HG02840 (cell line): ENCODE data around the gene PPP1CA.

Experiments
- ATAC-seq: cut with Tn5 transposase; IDR thresholded peaks from one replicate; pipeline ENCODE4 v1.9.1; 2021; ENCODE audit warnings: mild to moderate bottlenecking, moderate library complexity, moderate number of reproducible peaks; ENCODE audit not compliant: unreplicated experiment, low FRiP score

Gene PPP1CA

DNA sequence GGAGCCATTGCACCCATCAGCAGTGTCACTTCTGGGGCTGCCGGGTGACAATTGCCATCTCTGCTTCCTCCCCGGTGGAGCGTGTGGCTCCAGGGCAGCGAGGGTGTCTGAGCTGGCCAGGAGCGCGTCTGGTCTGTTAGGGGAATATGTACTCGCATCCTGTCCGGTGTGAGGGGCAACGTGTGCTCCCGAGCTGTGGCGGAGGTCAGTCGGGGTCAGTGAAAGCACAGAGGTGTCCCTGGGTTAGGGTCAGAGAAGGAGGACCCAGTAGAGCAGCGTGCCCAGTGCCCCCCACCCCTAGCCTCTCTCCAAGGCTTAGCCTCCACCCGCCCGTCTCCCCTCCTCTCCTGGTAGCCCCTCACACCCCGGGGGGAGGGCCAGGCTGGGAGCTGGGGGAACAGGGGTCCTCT, 29.7 kb downstream of the PPP1CA start:
- ATAC-seq = no peak

DNA sequence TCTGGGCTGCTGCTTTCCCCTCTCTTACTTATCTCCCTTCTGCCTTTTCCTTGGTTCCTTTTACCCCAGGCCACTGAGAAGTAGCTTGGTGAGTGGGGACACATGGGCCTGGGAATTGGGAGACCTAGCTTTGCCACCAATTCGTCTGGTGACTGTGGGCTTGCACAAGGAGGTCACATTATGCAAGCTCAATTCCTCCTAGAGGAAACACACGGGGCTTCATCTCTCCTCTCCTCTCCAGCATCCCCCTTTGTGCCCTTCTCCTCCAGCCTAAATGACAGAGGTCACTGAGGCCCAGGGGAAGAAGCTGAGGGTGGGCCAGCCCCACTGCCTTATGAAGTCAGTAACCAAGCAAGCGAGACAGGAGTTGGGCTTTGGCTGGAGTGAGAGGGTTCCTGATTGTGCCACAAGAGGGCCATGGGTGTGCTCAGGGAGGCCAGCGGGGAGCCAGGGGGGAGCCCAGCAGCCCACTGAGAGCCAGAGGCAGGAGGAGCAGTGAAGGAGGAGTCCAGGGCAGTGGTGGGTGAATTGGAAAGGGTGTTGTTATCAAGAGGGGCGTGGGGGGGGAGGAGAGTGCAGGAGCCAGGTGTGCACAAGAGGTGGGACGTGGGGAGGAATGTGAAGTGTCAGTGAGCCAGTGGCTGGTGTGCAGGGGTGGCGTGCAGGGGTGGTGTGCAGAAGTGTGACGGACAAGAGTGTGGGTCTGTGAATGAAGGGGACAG, 30.3 kb downstream of the PPP1CA start:
- ATAC-seq = no peak

DNA sequence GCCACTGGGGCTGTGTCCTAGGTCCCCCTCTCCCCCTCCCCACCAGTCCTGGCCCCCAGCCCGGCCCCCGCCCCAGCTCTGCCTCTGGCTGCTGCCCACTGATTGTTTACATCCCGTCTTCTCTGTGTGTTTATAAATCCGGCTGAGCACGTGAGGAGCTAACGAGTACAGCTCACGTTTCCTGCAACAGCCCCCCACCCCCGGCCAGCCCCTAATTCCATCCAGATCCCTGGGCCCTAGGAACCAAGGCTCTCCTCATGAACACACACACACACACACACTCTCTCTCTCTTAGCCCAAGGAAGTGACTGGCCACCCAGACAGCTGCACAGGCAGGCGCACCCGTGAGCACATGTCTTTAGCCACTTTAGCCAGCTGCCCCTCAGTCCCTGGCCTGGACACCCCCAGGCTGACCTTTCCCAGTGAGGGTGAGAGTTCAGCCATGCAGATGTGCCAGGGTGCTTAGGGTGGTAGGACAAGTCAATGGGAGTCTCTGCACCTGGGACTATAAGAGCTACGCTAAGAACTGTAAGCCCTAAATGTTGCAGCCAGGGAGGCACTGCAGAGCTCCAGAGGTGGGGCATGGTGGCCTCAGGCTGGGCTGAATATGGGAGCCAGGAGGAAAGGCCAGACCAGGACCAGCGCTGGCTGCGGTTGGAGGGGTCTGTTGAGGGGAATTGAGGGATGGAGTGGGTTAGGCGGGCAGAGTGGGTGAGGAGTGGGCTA, 31.1 kb downstream of the PPP1CA start:
- no peak for ATAC-seq

DNA sequence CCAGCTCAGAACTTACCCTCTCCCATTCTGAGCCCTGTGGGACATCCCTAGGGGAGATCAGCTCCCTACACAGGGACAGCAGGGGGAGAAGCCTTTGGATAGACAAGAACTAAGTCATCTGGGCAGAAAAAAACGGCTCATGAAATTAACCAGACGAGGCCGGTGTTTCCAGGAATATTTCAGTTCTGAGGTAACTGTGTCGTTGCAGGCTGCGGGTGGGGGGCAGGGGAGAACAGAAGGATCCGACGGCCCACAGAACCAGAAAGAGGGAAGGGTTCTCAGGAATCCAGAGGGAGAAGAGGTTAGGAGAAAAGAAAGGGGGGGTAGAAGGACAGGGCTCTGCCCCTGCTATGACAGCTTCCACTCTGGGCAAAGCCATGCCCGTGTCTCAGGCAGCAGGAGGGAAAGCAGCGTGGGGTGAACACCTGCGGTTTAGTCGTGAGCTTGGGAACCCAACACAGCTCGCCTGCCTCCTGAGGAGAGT, 31.8 kb downstream of the PPP1CA start:
- ATAC-seq = no peak

DNA sequence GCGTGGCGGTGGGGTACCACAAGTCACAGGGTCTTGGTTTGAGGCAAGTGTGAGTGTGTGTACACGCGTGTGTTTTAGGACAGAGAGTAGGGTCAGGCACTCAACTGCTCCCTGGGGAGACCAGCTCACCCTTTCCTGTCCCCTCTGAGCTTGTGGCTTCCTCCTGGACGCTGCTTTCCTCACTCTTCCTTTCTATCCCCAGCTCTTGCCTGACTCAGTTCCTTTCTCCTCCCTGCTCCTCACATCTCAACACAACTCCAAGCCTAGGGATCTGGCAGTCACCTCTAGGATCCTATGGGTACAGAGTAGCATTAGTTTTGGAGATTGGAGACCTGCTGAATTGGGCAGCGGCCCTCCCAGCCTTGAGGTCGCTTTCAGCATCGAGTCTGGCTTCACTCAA, 32.4 kb downstream of the PPP1CA start:
- no peak for ATAC-seq

DNA sequence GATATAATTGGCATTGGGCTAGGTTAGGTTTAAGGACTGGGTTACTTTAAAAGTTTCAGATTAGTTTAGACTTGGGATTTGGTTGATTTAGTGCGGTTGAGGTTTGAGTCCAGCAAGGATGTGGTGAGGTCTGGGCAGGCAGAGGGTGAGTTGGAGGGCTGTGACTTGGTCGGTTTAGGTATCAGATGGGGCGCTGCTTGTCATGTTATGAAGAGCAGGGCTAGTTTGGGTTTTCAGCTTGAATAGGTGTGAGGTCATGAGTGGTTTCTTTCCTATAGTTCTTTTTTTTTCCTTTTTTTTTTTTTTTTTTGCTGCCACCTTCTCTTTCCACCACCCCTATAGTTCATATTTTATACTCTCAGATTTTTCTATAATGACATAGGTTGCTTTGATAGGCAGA, 33.0 kb downstream of the PPP1CA start:
- ATAC-seq = no peak

DNA sequence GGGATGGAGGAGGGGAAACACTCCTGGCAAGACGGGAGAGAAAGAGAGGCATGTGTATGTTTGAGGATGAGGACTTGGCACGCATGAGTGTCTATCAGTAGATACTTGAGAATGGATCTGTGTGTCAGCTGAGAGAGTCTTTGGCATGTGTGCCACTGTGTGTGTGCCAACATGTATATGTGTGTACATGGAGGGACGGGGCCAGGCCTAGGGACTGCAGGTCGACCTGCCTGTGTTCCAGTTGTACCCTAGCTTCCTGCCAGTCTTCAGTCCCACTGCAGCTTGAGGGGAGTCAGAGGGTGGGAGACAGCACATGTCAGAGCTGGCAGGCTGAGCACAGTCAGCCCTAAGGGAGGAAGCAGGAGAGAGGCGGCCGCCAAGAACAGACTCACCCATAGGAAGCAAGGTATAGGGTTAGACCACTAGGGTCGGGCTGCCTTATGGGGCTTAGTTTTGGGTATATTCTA, 33.9 kb downstream of the PPP1CA start:
- no peak for ATAC-seq

DNA sequence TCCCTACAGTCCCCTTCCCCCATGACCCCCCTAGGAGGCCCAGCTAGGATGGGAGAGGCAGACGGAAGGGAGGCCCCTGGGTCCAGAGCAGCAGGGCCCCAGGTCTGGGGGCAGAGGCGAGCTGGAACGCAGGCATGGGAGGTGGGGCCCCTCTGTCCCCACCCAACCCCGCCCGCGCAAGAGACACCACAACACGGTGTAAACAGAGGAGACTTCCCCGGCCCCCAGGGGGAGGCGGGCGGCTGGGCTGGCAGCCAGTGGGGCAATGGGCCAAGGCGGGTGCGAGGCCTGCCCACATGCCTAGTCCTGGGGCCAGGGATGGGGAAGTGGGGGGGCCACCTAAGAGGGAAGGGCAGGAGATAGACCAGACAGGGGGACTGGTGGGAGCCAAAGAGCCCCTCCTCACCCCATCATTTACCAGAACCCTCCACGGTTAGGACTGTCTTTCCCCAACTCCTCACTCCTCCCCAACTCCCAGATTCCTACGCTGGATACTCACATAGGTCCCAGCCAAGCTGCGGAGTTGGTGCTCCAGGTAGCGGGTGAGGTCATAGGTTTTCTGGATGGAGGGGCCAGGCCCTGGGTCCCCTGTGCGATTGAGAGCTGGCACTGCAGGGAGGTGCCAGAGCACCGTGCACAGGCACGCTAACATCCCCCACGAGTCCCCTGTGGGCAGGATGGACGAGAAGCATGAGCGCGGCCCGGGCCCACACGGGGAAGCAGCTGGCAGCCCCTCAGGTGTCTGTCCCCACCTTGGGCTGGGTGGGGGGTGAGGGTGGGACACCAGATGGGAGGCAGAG, 34.5 kb downstream of the PPP1CA start:
- ATAC-seq = no peak

DNA sequence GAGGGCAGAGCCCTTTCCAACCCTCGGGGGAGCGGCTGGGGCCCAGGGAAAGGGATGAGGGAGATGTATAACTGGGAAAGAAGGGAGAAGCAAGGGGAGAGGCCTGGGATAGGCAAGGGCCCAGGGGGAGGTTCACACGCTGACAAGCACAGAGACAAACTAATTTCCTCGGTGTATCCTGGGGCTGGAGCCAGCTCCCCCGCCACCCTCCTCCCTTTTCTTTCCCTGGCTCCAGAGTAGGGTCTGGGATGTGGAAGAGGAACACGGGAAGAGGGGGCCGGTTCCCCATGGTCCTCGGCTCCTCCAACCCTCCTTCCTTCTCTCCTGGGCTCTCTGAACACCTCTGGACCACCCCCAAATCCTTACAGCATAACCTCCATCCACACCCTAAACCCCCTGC, 35.1 kb downstream of the PPP1CA start:
- no peak for ATAC-seq

DNA sequence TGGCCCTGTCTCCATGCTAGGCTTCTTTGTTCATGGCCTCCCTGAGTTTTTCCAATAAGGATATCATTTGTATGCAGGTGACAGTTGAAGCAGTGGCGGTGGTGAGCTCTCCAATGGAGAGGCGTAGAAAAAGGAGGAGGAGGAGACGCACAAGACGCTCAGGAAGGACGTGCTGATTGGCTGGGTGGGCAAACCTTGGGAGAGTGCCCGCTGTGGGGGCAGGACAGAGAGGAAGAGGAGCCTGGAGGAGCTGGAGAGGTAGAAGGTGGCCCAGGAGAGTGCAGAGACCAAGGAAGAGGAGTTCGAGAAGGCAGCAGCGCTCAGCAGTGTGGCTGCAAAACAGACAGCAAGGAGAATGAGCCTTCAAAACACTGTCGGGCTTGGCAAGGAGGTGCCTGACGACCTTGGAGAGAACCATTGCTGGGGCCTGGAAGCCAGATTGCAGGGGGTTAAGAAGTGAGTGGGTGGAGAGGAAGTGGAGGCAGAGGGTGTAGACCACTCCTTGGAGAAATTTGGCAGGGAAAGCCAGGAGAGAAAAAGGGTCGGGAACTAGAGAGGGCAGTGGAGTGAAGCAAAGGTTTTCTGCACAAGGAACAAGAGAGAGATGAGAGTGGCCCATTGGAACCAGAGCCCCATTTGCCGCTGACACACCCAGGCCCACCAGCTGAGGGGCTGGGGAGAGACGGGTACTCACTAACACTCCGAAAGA, 35.8 kb downstream of the PPP1CA start:
- ATAC-seq = no peak

DNA sequence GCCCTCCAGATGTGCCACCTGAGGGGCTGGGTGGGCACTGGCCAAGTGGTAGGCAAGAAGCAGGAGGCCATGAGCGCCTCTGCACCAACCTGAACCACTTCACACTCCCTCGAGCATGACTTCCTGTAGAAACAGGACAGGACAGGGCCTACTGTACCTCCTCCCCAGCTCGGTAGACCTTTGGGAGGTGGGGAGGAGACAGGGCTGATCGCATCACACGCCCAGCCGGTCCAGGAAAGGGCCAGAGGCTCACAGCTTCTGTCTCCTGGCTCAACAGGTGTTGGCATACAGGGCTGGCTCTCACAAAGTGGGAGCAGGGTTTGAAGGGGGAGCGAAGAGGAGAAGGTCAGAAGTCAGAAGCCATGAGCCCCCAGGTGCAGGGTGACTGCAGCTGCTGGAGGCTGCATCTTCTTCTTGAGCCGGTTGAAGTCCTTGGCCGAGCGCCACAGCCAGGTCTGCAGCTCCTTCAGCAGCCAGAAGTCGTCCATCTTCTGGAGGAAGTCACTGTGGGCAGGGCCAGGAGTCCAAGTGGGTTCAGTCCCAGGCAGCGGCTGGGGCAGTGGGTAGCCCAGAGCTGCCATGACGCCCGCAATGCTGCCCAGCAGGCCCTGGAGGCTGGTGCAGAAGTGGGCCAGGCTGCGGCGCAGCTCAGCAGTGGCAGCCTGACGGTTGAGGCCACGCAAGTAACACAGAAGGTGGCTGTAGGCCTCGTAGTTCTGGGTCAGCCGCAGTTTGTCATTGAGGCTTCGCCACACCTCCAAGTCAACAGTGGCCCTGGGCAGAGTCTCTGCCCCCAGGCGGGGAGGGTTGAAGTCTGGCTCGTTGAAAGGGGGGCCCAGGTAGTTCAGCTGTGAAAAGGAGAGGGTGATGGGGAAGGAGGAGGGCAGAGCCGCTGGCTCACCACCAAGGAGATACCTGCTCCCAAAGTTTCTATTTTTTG, 36.6 kb downstream of the PPP1CA start:
- no peak for ATAC-seq

DNA sequence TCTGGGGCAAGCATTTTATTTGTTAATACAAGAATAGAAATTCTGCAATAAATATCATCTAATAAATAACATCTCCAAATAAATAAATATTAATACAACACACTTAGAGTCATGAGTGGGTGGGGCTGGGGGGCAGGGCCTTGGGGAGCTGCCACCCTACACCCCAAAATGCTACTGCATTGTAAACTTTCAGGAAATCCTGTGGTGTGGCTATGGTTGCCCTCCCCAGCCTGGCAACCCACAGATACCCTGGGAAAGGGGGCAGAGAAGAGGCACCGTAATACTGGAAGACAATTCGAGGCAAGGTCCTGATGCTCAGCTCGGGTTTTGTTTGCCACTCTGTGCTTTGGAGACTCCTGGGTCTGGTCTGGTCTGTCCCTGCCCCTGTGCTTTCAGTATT, 37.5 kb downstream of the PPP1CA start:
- ATAC-seq = no peak

DNA sequence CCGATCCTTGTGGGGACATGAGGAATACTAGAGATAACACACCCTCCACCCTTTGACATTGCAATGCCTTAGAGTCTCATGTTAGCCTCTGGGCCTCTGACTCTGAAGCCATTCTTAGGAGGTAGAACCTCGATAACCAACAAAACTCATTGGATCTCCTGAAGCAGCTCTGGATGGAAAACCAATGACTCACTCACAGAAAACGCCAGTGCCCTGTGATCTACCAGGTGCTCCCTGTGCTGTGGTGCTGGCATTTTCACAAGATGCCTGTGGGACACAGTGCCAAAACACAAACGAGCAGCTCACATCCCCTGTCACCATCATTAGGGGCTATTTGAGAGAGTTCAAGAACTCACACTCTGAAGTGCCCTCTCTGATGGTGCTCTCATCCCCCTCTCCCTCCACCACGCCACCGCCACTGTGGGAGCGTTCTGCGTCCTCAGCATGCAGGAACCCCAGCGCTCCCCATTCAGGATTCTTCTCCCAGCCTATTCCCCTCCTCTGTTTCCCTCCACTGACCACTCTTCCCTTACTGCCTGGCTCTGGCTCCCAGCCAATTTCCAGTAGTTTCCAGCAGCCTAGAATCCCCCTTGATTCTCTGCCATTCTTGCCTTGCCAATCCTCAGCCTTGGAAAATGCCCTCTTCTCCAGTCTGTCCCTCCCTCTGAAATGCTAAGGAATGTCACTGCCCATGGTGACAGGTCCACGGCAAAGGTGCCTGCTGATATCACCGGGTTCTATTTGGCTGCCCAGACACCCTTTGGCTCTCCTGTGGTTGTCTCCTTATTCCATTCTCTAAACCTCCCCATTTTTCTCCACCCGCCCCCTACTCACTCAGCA, 43.6 kb downstream of the PPP1CA start:
- no peak for ATAC-seq

DNA sequence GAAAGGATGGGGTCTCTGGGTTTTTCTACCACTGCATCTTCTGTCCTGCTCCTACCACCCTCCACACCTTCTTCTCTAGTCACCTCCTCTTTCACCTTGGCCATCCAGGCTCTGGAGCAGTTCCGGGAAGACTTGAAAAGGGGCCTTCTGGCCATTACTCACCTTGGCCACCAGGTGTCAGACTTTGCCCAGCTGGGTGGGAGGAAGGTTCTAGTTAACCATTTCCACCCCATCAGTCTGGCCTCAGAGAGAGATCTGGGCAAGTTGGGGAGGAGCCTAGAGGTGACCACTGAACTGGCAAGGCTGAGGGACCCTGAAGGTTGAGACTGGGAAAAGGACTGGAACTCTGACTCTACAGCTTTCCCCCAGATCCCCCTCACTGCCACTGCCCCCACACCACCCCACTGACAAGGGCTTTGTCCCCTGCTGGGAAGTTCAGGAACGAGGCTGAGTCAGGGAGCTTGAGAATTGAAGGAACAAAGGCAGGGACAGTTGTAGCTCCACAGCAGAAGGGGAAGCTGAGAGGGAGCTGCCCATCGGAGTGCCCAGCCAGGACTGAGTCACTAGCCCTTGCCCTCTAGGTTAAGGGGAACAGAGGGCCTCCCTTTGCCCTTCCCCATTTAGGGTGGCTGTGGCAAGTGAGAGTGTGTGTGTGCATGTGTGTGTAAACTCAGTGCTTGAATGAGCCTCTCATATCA, 44.6 kb downstream of the PPP1CA start:
- ATAC-seq = no peak

DNA sequence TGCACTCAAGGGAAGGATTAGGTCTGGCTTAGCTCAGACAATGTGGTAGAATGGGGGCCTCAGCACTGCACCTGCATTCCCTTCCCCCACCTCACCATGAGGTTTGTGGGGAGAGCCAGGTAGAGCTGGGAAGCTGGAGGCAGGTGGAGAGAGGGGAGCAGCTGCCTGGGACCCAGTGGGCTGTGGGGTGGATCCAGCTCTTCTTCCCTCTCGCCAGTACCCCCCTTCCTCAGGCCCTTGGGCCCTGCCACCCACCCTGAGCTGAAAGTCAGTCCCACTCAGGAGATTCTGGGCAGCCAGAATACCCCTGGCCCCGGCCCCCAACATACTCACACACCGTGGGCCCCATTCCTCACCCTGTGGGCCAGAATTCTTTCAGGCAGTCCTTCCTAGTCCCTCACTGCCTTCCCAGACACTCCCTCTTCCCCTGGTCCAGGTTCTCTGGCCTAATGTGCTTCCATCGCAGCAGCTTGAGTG, 45.2 kb downstream of the PPP1CA start:
- no peak for ATAC-seq

DNA sequence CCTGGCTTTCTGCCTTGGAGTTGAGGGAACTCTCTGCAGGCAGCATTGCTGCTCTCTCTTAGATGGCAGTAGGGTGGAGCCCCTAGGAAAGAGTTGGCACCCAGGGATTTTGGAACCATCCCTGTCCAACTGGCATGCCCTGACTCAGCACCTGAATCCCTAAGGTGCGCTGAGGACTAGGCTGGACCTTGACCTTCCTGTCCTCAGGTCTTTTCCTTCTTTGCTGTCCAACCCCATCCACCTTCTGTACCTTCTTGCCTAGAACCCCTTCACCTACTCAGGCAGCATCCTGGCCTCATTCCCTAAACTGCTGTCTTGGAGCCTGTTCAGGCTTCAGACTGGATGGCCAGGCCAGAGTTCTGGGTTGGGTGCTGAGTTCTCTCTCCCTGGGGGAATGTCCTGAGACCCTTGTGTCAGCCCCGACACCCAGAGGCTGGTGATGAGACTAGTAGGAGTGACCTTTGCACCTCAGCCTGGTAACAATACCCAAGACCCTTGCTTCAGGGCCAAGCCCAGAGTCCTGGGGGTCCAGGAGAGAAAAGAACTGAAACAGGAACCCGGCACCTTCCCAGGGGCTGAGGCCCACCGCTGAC, 45.8 kb downstream of the PPP1CA start:
- no peak for ATAC-seq

DNA sequence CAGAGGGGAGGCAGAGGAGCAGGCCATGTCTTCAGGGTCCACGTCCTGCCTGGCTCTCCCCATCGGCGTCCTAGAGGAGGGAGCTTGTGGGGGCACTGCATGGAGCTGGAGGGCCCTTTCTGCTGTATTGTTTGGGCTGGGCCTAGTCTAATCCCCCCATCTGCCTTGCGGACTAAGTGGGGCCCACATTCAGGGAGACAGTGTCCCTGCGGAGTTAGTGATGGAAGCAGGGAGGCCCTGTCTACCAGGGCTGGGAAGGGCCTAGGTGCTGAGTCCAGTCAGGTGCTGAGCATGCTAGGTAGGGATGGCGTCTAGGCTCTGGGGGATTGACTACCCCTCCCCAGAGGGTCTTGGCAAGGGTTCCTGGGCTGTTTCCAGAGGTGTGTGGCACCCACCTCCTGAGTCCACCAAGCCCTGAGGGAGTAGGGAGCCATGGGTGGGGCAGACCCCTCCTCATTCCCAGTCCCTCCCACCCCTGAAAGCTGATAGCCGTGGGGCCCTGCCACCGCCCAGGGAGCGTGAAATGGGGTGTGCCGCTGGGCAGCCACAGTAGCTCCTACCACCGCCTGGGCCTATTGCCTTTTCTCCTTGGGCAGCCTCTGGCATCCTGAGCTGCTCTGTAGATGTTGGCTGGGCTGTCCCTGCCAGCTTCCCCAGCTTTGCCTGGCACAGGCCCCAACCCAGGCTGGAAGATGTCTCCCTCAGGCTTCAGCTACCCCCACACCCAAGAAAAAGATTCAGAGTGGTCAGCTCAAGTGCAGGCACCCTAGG, 46.5 kb downstream of the PPP1CA start:
- ATAC-seq = no peak
